Esophagus mucosa (tissue), 1 donor: ENCODE data around the gene MAP1S. TPM values are rescaled to one million over a fixed set of nuclear protein-coding genes. Genes with fewer than 3 reads are reported as not detected.
A peak's percentile ranks its signal among the peaks of the same experiment; 100 is the strongest.
"Not testable (repeated sequence)": the region's sequence is repeated elsewhere in the genome, so short reads cannot be mapped to it uniquely, and the experiment has no call there.

ENCODE experiments used
- ATAC-seq: fragments of 200-7000 bp; cut with Tn5 transposase; one replicate; pipeline ENCODE4 v1.9.1; 2020
- total RNA-seq: library from RNA; stranded (reverse); gene quantifications from one replicate; pipeline ENCODE4 v1.2.4, GENCODE V29; 2023
- donor health status: DM: yes; HTN: yes; CAD: no.

Gene MAP1S
- total RNA-seq, 1 donor from 2014 or later, result 16.9 TPM

GRCh38 chr19:17766543-17767131 lies 47.4 kb downstream of the MAP1S start:
- peak; percentile 78 for ATAC-seq

GRCh38 chr19:17767559-17767958 lies 48.3 kb downstream of the MAP1S start:
- ATAC-seq, result no peak

GRCh38 chr19:17770613-17771012 lies 51.3 kb downstream of the MAP1S start:
- ATAC-seq, result no peak

GRCh38 chr19:17772172-17772571 lies 52.9 kb downstream of the MAP1S start:
- no peak for ATAC-seq

GRCh38 chr19:17775245-17775927 lies 56.1 kb downstream of the MAP1S start:
- ATAC-seq, result no peak

- ATAC-seq, result peak; percentile 27
Observed at GRCh38 chr19:17775991-17776803, 56.9 kb downstream of the MAP1S start.

- not testable (repeated sequence) for ATAC-seq
Observed at GRCh38 chr19:17777840-17778239, 58.6 kb downstream of the MAP1S start.

GRCh38 chr19:17778251-17778967 lies 59.1 kb downstream of the MAP1S start:
- ATAC-seq, result peak; percentile 56

- no peak for ATAC-seq
Observed at GRCh38 chr19:17778968-17779929, 60.0 kb downstream of the MAP1S start.

GRCh38 chr19:17780781-17781180 lies 61.5 kb downstream of the MAP1S start:
- no peak for ATAC-seq

- not testable (repeated sequence) for ATAC-seq
Observed at GRCh38 chr19:17783721-17784120, 64.4 kb downstream of the MAP1S start.

Other genes starting within 250 kb of the MAP1S start
- 4.1 TPM for gene SLC27A1, start 249.0 kb upstream of the MAP1S start, total RNA-seq
- gene PGLS, start 207.8 kb upstream of the MAP1S start, total RNA-seq, result 104 TPM
- gene COLGALT1, start 163.8 kb upstream of the MAP1S start, total RNA-seq, result 28.5 TPM
- 0.04 TPM for gene UNC13A, start 31.1 kb upstream of the MAP1S start, total RNA-seq
- gene FCHO1, start 32.0 kb downstream of the MAP1S start, total RNA-seq, result 0.76 TPM
- gene B3GNT3, start 75.7 kb downstream of the MAP1S start, total RNA-seq, result 19.4 TPM
- not detected for gene INSL3, start 102.0 kb downstream of the MAP1S start, total RNA-seq
- gene JAK3, start 128.5 kb downstream of the MAP1S start, total RNA-seq, result 2.0 TPM
- 2,571 TPM for gene RPL18A, start 140.4 kb downstream of the MAP1S start, total RNA-seq
- not detected for gene SLC5A5, start 152.5 kb downstream of the MAP1S start, total RNA-seq
- gene CCDC124, start 213.5 kb downstream of the MAP1S start, total RNA-seq, result 52.5 TPM
- gene KCNN1, start 247.6 kb downstream of the MAP1S start, total RNA-seq, result not detected